ENCODE results near the gene STRADB.
"Not testable (repeated sequence)": the region's sequence is repeated elsewhere in the genome, so short reads cannot be mapped to it uniquely, and the experiment has no call there.

Gene STRADB

GRCh38 chr2:201466050-201466675, 14.6 kb downstream of the STRADB start:
- in situ Hi-C loops (cut with MboI; ENCODE audit: low sequenced_read_pairs), result no loop called here

- in situ Hi-C loops (cut with MboI; ENCODE audit: low sequenced_read_pairs), result no loop called here
Observed at GRCh38 chr2:201467666-201468065, 16.1 kb downstream of the STRADB start.

GRCh38 chr2:201470821-201471731, 19.5 kb downstream of the STRADB start:
- in situ Hi-C loops (cut with MboI; ENCODE audit: low sequenced_read_pairs), result no loop called here

- in situ Hi-C loops (cut with MboI; ENCODE audit: low sequenced_read_pairs), result no loop called here
Observed at GRCh38 chr2:201471732-201472393, 20.3 kb downstream of the STRADB start.

- in situ Hi-C loops (cut with MboI; ENCODE audit: low sequenced_read_pairs), result no loop called here
Observed at GRCh38 chr2:201472411-201472810, 20.9 kb downstream of the STRADB start.

GRCh38 chr2:201482543-201482942, 31.0 kb downstream of the STRADB start:
- in situ Hi-C loops (cut with MboI; ENCODE audit: low sequenced_read_pairs), result no loop called here

- in situ Hi-C loops (cut with MboI; ENCODE audit: low sequenced_read_pairs), result no loop called here
Observed at GRCh38 chr2:201483342-201483741, 31.8 kb downstream of the STRADB start.

- in situ Hi-C loops (cut with MboI; ENCODE audit: low sequenced_read_pairs), result not testable (repeated sequence)
Observed at GRCh38 chr2:201483758-201484157, 32.2 kb downstream of the STRADB start.

GRCh38 chr2:201484805-201485204, 33.3 kb downstream of the STRADB start:
- in situ Hi-C loops (cut with MboI; ENCODE audit: low sequenced_read_pairs), result no loop called here

GRCh38 chr2:201490291-201490690, 38.8 kb downstream of the STRADB start:
- in situ Hi-C loops (cut with MboI; ENCODE audit: low sequenced_read_pairs), result no loop called here

GRCh38 chr2:201496785-201497184, 45.2 kb downstream of the STRADB start:
- in situ Hi-C loops (cut with MboI; ENCODE audit: low sequenced_read_pairs), result no loop called here

- in situ Hi-C loops (cut with MboI; ENCODE audit: low sequenced_read_pairs), result no loop called here
Observed at GRCh38 chr2:201500534-201500933, 49.0 kb downstream of the STRADB start.

GRCh38 chr2:201502713-201503112, 51.2 kb downstream of the STRADB start:
- in situ Hi-C loops (cut with MboI; ENCODE audit: low sequenced_read_pairs), result no loop called here

- in situ Hi-C loops (cut with MboI; ENCODE audit: low sequenced_read_pairs), result no loop called here
Observed at GRCh38 chr2:201507725-201508124, 56.2 kb downstream of the STRADB start.

GRCh38 chr2:201513271-201513670, 61.7 kb downstream of the STRADB start:
- in situ Hi-C loops (cut with MboI; ENCODE audit: low sequenced_read_pairs), result no loop called here

- in situ Hi-C loops (cut with MboI; ENCODE audit: low sequenced_read_pairs), result no loop called here
Observed at GRCh38 chr2:201515573-201516246, 64.2 kb downstream of the STRADB start.

- in situ Hi-C loops (cut with MboI; ENCODE audit: low sequenced_read_pairs), result no loop called here
Observed at GRCh38 chr2:201517094-201517493, 65.6 kb downstream of the STRADB start.

- in situ Hi-C loops (cut with MboI; ENCODE audit: low sequenced_read_pairs), result no loop called here
Observed at GRCh38 chr2:201520201-201520600, 68.7 kb downstream of the STRADB start.

GRCh38 chr2:201522965-201523364, 71.4 kb downstream of the STRADB start:
- in situ Hi-C loops (cut with MboI; ENCODE audit: low sequenced_read_pairs), result no loop called here

GRCh38 chr2:201523506-201523905, 72.0 kb downstream of the STRADB start:
- in situ Hi-C loops (cut with MboI; ENCODE audit: low sequenced_read_pairs), result no loop called here

Data from HL-60/S4 treated with retinoic acid at 250 ng/mL for 4 days and 3 days (cell line).